CD8-positive, alpha-beta memory T cell (primary cell): Measurements from ENCODE around the gene UNG. TPM values are rescaled to one million over a fixed set of nuclear protein-coding genes. Genes with fewer than 3 reads are reported as not detected.
"Not testable (repeated sequence)": the region's sequence is repeated elsewhere in the genome, so short reads cannot be mapped to it uniquely, and the experiment has no call there.

Experiments used
- CTCF ChIA-PET: fragments of 350-600 bp; sonication (Branson Sonifier 250); formaldehyde crosslinking; loops from one replicate; lab custom pipeline; 2021; ENCODE audit warnings: antibody characterized with exemption; lab: Charles Lee
- POLR2A ChIA-PET: fragments of 350-600 bp; sonication (Branson Sonifier 250); formaldehyde crosslinking; loops from one replicate; lab custom pipeline; 2021; ENCODE audit warnings: antibody characterized with exemption; lab: Charles Lee
- DNase-seq, 5 donors: peaks; one replicate each; pipeline versions ENCODE4 v3.0.0 to v3.0.0-alpha.2; 2020 to 2022; ENCODE audit warnings: mixed read lengths in 1 of 5
- H3K27ac ChIP-seq: one replicate; pipeline ENCODE4 v1.7.0; 2013; ENCODE audit warnings: low read depth, mild to moderate bottlenecking, low read length, moderate library complexity
- H3K27me3 ChIP-seq: 2 replicates; pipeline ENCODE4 v1.7.0; 2013; ENCODE audit warnings: low read length, mild to moderate bottlenecking; ENCODE audit not compliant: insufficient read depth, poor library complexity, severe bottlenecking
- H3K36me3 ChIP-seq: 2 replicates; pipeline ENCODE4 v1.7.0; 2013; ENCODE audit warnings: mild to moderate bottlenecking, low read length, moderate library complexity; ENCODE audit not compliant: insufficient read depth
- H3K4me1 ChIP-seq: 2 replicates; pipeline ENCODE4 v1.7.0; 2013; ENCODE audit warnings: mild to moderate bottlenecking, low read length, moderate library complexity; ENCODE audit not compliant: insufficient read depth
- H3K4me3 ChIP-seq: 2 replicates; pipeline ENCODE4 v1.7.0; 2013; ENCODE audit warnings: mild to moderate bottlenecking, low read length
- H3K9me3 ChIP-seq: 2 replicates; pipeline ENCODE4 v1.7.0; 2013; ENCODE audit warnings: mild to moderate bottlenecking, low read length
- H3K27ac Mint-ChIP-seq, 8 donors: one replicate each; pipeline ENCODE4 v1.8.0; 2020 to 2021; ENCODE audit warnings: mixed read lengths in 8 of 8, mild to moderate bottlenecking in 6 of 8, inconsistent platforms in 3 of 8, moderate library complexity in 3 of 8
- H3K27me3 Mint-ChIP-seq, 2 donors: one replicate each; pipeline ENCODE4 v1.8.0; 2020 to 2021; ENCODE audit warnings: mixed read lengths in 2 of 2, mild to moderate bottlenecking in 1 of 2, moderate library complexity in 1 of 2
- H3K36me3 Mint-ChIP-seq, 3 donors: one replicate each; pipeline ENCODE4 v1.8.0; 2020 to 2021; ENCODE audit warnings: mixed read lengths in 3 of 3, inconsistent platforms in 1 of 3, mild to moderate bottlenecking in 1 of 3
- H3K4me1 Mint-ChIP-seq, 3 donors: one replicate each; pipeline ENCODE4 v1.8.0; 2020 to 2021; ENCODE audit warnings: mixed read lengths in 3 of 3, inconsistent platforms in 1 of 3, mild to moderate bottlenecking in 1 of 3
- H3K4me3 Mint-ChIP-seq, 7 donors: one replicate each; pipeline ENCODE4 v1.8.0; 2020 to 2021; ENCODE audit warnings: mixed read lengths in 7 of 7, mild to moderate bottlenecking in 6 of 7, moderate library complexity in 4 of 7, inconsistent platforms in 2 of 7
- H3K9me3 Mint-ChIP-seq, 5 donors: one replicate each; pipeline ENCODE4 v1.8.0; 2020 to 2022; ENCODE audit warnings: mixed read lengths in 5 of 5, mild to moderate bottlenecking in 3 of 5, moderate library complexity in 2 of 5, inconsistent platforms in 1 of 5
- polyA plus RNA-seq: library from polyadenylated mRNA; unstranded; fragments of 300-500 nt; fragmentation: Illumina TruSeq; gene quantifications from one replicate; pipeline ENCODE4 v1.2.3, GENCODE V29; 2021
- total RNA-seq, 2 experiments: library from RNA; stranded (reverse); gene quantifications; one replicate each; pipeline ENCODE4 v1.2.3, GENCODE V29; 2021

Gene UNG
- total and polyA plus RNA-seq, 3 experiments from 2014 or later, result 37.7 to 101 (median 92.3) TPM

GRCh38 chr12:109054124-109054513 is 43.3 kb upstream of the UNG start:
- H3K27me3 Mint-ChIP-seq, H3K9me3 Mint-ChIP-seq, H3K9me3 ChIP-seq, DNase-seq, H3K36me3 ChIP-seq, H3K27me3 ChIP-seq: not testable (repeated sequence)
- H3K4me1 ChIP-seq, result peaks cover 17% of the 10 kb centered on the region
- CTCF ChIA-PET, result interaction anchor here (0.9 to 1.8 kb wide), 2 partner anchors 12 to 39 kb away, joined by 3 to 8 read pairs; partner anchors contain the start of gene ALKBH2
- POLR2A ChIA-PET, result interaction anchor here (1.0 to 1.1 kb wide), 2 partner anchors 38 to 421 kb away, joined by 3 to 4 read pairs; partner anchors contain the start of gene SELPLG
- Mint-ChIP-seq H3K4me3 (peak overlapping the region; percentile 86 to 98 (median 95)), H3K36me3 (peaks cover 0 to 31% (median 8%) of the 10 kb centered on the region in 3 donors), H3K4me1 (peaks cover 17 to 22% (median 18%) of the 10 kb centered on the region in 3 donors), H3K27ac (peak overlapping the region; percentile 88 to 100 (median 98))
- H3K4me3 ChIP-seq, result peak overlapping the region; percentile 82
- peak overlapping the region; percentile 89 for H3K27ac ChIP-seq

GRCh38 chr12:109054520-109054919 is 42.9 kb upstream of the UNG start:
- peaks cover 0 to 32% (median 8%) of the 10 kb centered on the region in 3 donors for H3K36me3 Mint-ChIP-seq
- peak overlapping the region; percentile 42 to 100 (median 98) for H3K27ac Mint-ChIP-seq
- H3K4me1 Mint-ChIP-seq, result peaks cover 17 to 22% (median 18%) of the 10 kb centered on the region in 3 donors
- Histone ChIP-seq H3K27me3 (no peaks in the 10 kb centered on the region), H3K4me1 (peaks cover 17% of the 10 kb centered on the region), H3K4me3 (no peak overlapping the region), H3K36me3 (peaks cover 6% of the 10 kb centered on the region), H3K27ac (no peak overlapping the region), H3K9me3 (no peaks in the 10 kb centered on the region)
- peak overlapping the region in 1 of 7 donors; percentile 98 for H3K4me3 Mint-ChIP-seq
- no peaks in the 10 kb centered on the region for H3K9me3 Mint-ChIP-seq
- DNase-seq, result no peak
- H3K27me3 Mint-ChIP-seq, result peaks cover 0 to 4% of the 10 kb centered on the region in 2 donors
- POLR2A ChIA-PET, result interaction anchor here (1.1 kb wide), 1 partner anchor 38 kb away, joined by 4 read pairs; no protein-coding TSS in a partner anchor
- CTCF ChIA-PET, result interaction anchor here (0.9 to 1.8 kb wide), 2 partner anchors 11 to 38 kb away, joined by 3 to 8 read pairs; partner anchors contain the start of gene ALKBH2

- peaks cover 0 to 39% (median 10%) of the 10 kb centered on the region in 3 donors for H3K36me3 Mint-ChIP-seq
- no peaks in the 10 kb centered on the region for H3K9me3 Mint-ChIP-seq
- H3K4me1 Mint-ChIP-seq, result peaks cover 15 to 19% (median 18%) of the 10 kb centered on the region in 3 donors
- DNase-seq, result no peak
- H3K27ac Mint-ChIP-seq, result no peak overlapping the region
- H3K4me3 Mint-ChIP-seq, result no peak overlapping the region
- H3K4me1 ChIP-seq, result peaks cover 14% of the 10 kb centered on the region
- no peak overlapping the region for H3K4me3 ChIP-seq
- ChIA-PET POLR2A (no interaction called here), CTCF (no interaction called here)
- H3K9me3 ChIP-seq, result no peaks in the 10 kb centered on the region
- H3K27me3 ChIP-seq, result no peaks in the 10 kb centered on the region
- no peak overlapping the region for H3K27ac ChIP-seq
- peaks cover 0 to 4% of the 10 kb centered on the region in 2 donors for H3K27me3 Mint-ChIP-seq
- peaks cover 6% of the 10 kb centered on the region for H3K36me3 ChIP-seq
Measured at GRCh38 chr12:109056891-109057290, 40.5 kb upstream of the UNG start.

GRCh38 chr12:109057376-109057775 is 40.0 kb upstream of the UNG start:
- peaks cover 0 to 35% (median 10%) of the 10 kb centered on the region in 3 donors for H3K36me3 Mint-ChIP-seq
- no peak for DNase-seq
- H3K4me1 Mint-ChIP-seq, result peaks cover 10 to 15% (median 13%) of the 10 kb centered on the region in 3 donors
- no peaks in the 10 kb centered on the region for H3K27me3 ChIP-seq
- peaks cover 6% of the 10 kb centered on the region for H3K36me3 ChIP-seq
- no peaks in the 10 kb centered on the region for H3K9me3 Mint-ChIP-seq
- ChIA-PET POLR2A (no interaction called here), CTCF (no interaction called here)
- H3K4me1 ChIP-seq, result peaks cover 11% of the 10 kb centered on the region
- H3K27ac ChIP-seq, result no peak overlapping the region
- H3K27ac Mint-ChIP-seq, result peak overlapping the region in 1 of 8 donors; percentile 52
- no peak overlapping the region for H3K4me3 ChIP-seq
- peaks cover 0 to 4% of the 10 kb centered on the region in 2 donors for H3K27me3 Mint-ChIP-seq
- H3K9me3 ChIP-seq, result no peaks in the 10 kb centered on the region
- H3K4me3 Mint-ChIP-seq, result no peak overlapping the region

GRCh38 chr12:109058773-109059172 is 38.6 kb upstream of the UNG start:
- no peak for DNase-seq
- no peak overlapping the region for H3K27ac Mint-ChIP-seq
- POLR2A ChIA-PET, result no interaction called here
- no peaks in the 10 kb centered on the region for H3K27me3 Mint-ChIP-seq
- no peak overlapping the region for H3K4me3 Mint-ChIP-seq
- no peaks in the 10 kb centered on the region for H3K9me3 ChIP-seq
- H3K27ac ChIP-seq, result no peak overlapping the region
- peaks cover 6% of the 10 kb centered on the region for H3K36me3 ChIP-seq
- peaks cover 10 to 11% (median 10%) of the 10 kb centered on the region in 3 donors for H3K4me1 Mint-ChIP-seq
- no peak overlapping the region for H3K4me3 ChIP-seq
- no peaks in the 10 kb centered on the region for H3K9me3 Mint-ChIP-seq
- CTCF ChIA-PET, result no interaction called here
- H3K27me3 ChIP-seq, result no peaks in the 10 kb centered on the region
- peaks cover 0 to 31% (median 13%) of the 10 kb centered on the region in 3 donors for H3K36me3 Mint-ChIP-seq
- peaks cover 11% of the 10 kb centered on the region for H3K4me1 ChIP-seq

GRCh38 chr12:109064143-109064542 is 33.3 kb upstream of the UNG start:
- peak overlapping the region in 1 of 7 donors; percentile 30 for H3K4me3 Mint-ChIP-seq
- H3K27ac Mint-ChIP-seq, result no peak overlapping the region
- DNase-seq, result no peak
- Histone ChIP-seq H3K27me3 (no peaks in the 10 kb centered on the region), H3K36me3 (peaks cover 10% of the 10 kb centered on the region), H3K4me3 (no peak overlapping the region), H3K9me3 (no peaks in the 10 kb centered on the region), H3K4me1 (no peaks in the 10 kb centered on the region), H3K27ac (no peak overlapping the region)
- H3K27me3 Mint-ChIP-seq, result no peaks in the 10 kb centered on the region
- peaks cover 0 to 37% (median 14%) of the 10 kb centered on the region in 3 donors for H3K36me3 Mint-ChIP-seq
- POLR2A ChIA-PET, result no interaction called here
- CTCF ChIA-PET, result no interaction called here
- peaks cover 3 to 6% (median 4%) of the 10 kb centered on the region in 3 donors for H3K4me1 Mint-ChIP-seq
- no peaks in the 10 kb centered on the region for H3K9me3 Mint-ChIP-seq

GRCh38 chr12:109065154-109065852 is 32.1 kb upstream of the UNG start:
- Mint-ChIP-seq H3K27ac (peak overlapping the region in 3 of 8 donors; percentile 17 to 87 (median 30)), H3K9me3 (no peaks in the 10 kb centered on the region), H3K36me3 (peaks cover 0 to 42% (median 18%) of the 10 kb centered on the region in 3 donors), H3K4me3 (no peak overlapping the region), H3K27me3 (no peaks in the 10 kb centered on the region), H3K4me1 (peaks cover 3 to 6% (median 4%) of the 10 kb centered on the region in 3 donors)
- Histone ChIP-seq H3K27ac (no peak overlapping the region), H3K27me3 (no peaks in the 10 kb centered on the region), H3K36me3 (peaks cover 10% of the 10 kb centered on the region), H3K9me3 (no peaks in the 10 kb centered on the region), H3K4me1 (no peaks in the 10 kb centered on the region), H3K4me3 (no peak overlapping the region)
- no peak for DNase-seq
- ChIA-PET CTCF (interaction anchor here (1.5 kb wide), 1 partner anchor 11 kb away, joined by 3 read pairs; no protein-coding TSS in a partner anchor), POLR2A (no interaction called here)

- peak overlapping the region in 2 of 8 donors; percentile 30 to 38 for H3K27ac Mint-ChIP-seq
- Histone ChIP-seq H3K4me3 (no peak overlapping the region), H3K27me3 (no peaks in the 10 kb centered on the region), H3K4me1 (no peaks in the 10 kb centered on the region), H3K9me3 (no peaks in the 10 kb centered on the region), H3K36me3 (peaks cover 10% of the 10 kb centered on the region), H3K27ac (no peak overlapping the region)
- POLR2A ChIA-PET, result no interaction called here
- DNase-seq, result no peak
- CTCF ChIA-PET, result interaction anchor here (1.5 kb wide), 1 partner anchor 12 kb away, joined by 3 read pairs; no protein-coding TSS in a partner anchor
- no peaks in the 10 kb centered on the region for H3K27me3 Mint-ChIP-seq
- H3K4me3 Mint-ChIP-seq, result no peak overlapping the region
- H3K36me3 Mint-ChIP-seq, result peaks cover under 1 to 44% (median 20%) of the 10 kb centered on the region in 3 donors
- H3K9me3 Mint-ChIP-seq, result no peaks in the 10 kb centered on the region
- H3K4me1 Mint-ChIP-seq, result peaks cover 3 to 6% (median 4%) of the 10 kb centered on the region in 3 donors
Measured at GRCh38 chr12:109065853-109066193, 31.6 kb upstream of the UNG start.
